HepG2 (cell line): ENCODE measurements around the gene RER1. TPM values are rescaled to one million over a fixed set of nuclear protein-coding genes. Genes with fewer than 3 reads are reported as not detected.

ENCODE experiments used
- ATAC-seq: fragments of 200-7000 bp; cut with Tn5 transposase; 3 replicates; pipeline ENCODE4 v1.9.1; 2020; ENCODE audit warnings: mild to moderate bottlenecking, moderate library complexity
- BruUV-seq: library from RNA; stranded (reverse); fragments of 400-500 nt; replicated peaks from 2 replicates; lab custom pipeline; 2021; lab: Mats Ljungman, UMichigan
- CTCF ChIA-PET: fragments of 300-600 bp; formaldehyde crosslinking; extraction: SDS; loops from one replicate; lab custom pipeline; 2021; ENCODE audit warnings: low total read pairs, inconsistent platforms, low intra/inter-chr PET ratio; lab: Yijun Ruan, JAX
- POLR2A ChIA-PET: fragments of 350-600 bp; sonication (Branson Sonifier 250); formaldehyde crosslinking; loops from one replicate; lab custom pipeline; 2020; ENCODE audit warnings: antibody characterized with exemption, inconsistent platforms; lab: Yijun Ruan, JAX
- DNase-seq: peaks from one replicate; pipeline ENCODE4 v3.0.0-alpha.2; 2015; ENCODE audit warnings: low spot score
- FAIRE-seq: peaks from 3 replicates; lab custom pipeline; 2011; peaks lifted over from hg19 to GRCh38; lab: Jason Lieb, UNC
- H2AFZ ChIP-seq: one replicate; pipeline ENCODE4 v1.6.1; 2011; ENCODE audit warnings: low read length, inconsistent platforms
- H3K27ac ChIP-seq: fragments of 300-600 bp; 3 replicates; pipeline ENCODE4 v1.8.0; 2011; ENCODE audit warnings: mixed run types, mild to moderate bottlenecking, mixed read lengths, low read length, inconsistent platforms; ENCODE audit not compliant: insufficient read depth; ENCODE audit errors: extremely low read length
- H3K27me3 ChIP-seq, 2 experiments: fragments of 200-600 bp in 1 of 2; 2 replicates in 1 of 2; 3 replicates in 1 of 2; pipeline versions ENCODE4 v1.6.0 to v1.8.0; 2011; ENCODE audit warnings: low read length in 2 of 2, mild to moderate bottlenecking in 2 of 2, moderate library complexity in 2 of 2, inconsistent platforms in 1 of 2; ENCODE audit not compliant: insufficient read depth in 2 of 2, control insufficient read depth in 1 of 2
- H3K36me3 ChIP-seq, 2 experiments: fragments of 200-600 bp in 1 of 2; replicated peaks in 1 of 2; 2 replicates in 1 of 2; 3 replicates in 1 of 2; pipeline versions ENCODE4 v1.5.1 to v1.8.0; 2011; ENCODE audit warnings: low read length in 2 of 2, inconsistent platforms in 1 of 2; ENCODE audit not compliant: insufficient read depth in 2 of 2, control insufficient read depth in 1 of 2
- H3K4me1 ChIP-seq: 2 replicates; pipeline ENCODE4 v1.5.1; 2012; ENCODE audit warnings: low read length, inconsistent platforms; ENCODE audit not compliant: insufficient read depth
- H3K4me2 ChIP-seq: 2 replicates; pipeline ENCODE4 v1.6.0; 2011; ENCODE audit warnings: low read depth, low read length, inconsistent platforms
- H3K4me3 ChIP-seq, 3 experiments: fragments of 200-600 bp in 1 of 3; sonication (generic), shearing (Covaris generic) in 1 of 3; replicated peaks in 1 of 3; 2 replicates each; pipeline ENCODE4 v1.5.1; 2011 to 2016; ENCODE audit warnings: low read length in 3 of 3, inconsistent platforms in 2 of 3, low read depth in 2 of 3, mild to moderate bottlenecking in 2 of 3, control low read depth in 1 of 3, mixed read lengths in 1 of 3; ENCODE audit not compliant: insufficient read depth in 1 of 3
- H3K79me2 ChIP-seq: one replicate; pipeline ENCODE4 v1.6.1; 2011; ENCODE audit warnings: low read length, inconsistent platforms; ENCODE audit not compliant: insufficient read depth
- H3K9ac ChIP-seq: 2 replicates; pipeline ENCODE4 v1.6.0; 2011; ENCODE audit warnings: mild to moderate bottlenecking, low read depth, low read length, inconsistent platforms; ENCODE audit not compliant: insufficient read depth
- H3K9me3 ChIP-seq: 2 replicates; pipeline ENCODE4 v1.5.1; 2012; ENCODE audit warnings: mild to moderate bottlenecking, low read length
- H4K20me1 ChIP-seq: 2 replicates; pipeline ENCODE4 v1.6.0; 2011; ENCODE audit warnings: inconsistent platforms, mild to moderate bottlenecking, low read length, moderate library complexity; ENCODE audit not compliant: insufficient read depth
- TBX3 ChIP-seq: fragments of 450-650 bp; IDR thresholded peaks from 2 replicates; pipeline ENCODE4 v1.6.1; 2017; ENCODE audit warnings: antibody characterized with exemption, mild to moderate bottlenecking, inconsistent platforms, borderline replicate concordance
- ZBTB7B ChIP-seq: sonication (generic); formaldehyde crosslinking; IDR thresholded peaks from 2 replicates; pipeline ENCODE4 v1.4.0; 2020; ENCODE audit warnings: missing genetic modification reagents
- ZNF446 ChIP-seq: sonication (generic); formaldehyde crosslinking; IDR thresholded peaks from 2 replicates; pipeline ENCODE4 v1.5.0; 2020; ENCODE audit warnings: mild to moderate bottlenecking, missing genetic modification reagents
- ZNF746 ChIP-seq: sonication (generic); formaldehyde crosslinking; IDR thresholded peaks from 2 replicates; pipeline ENCODE4 v1.8.0; 2022; ENCODE audit warnings: mild to moderate bottlenecking, missing genetic modification reagents
- WGBS: methylation state at CpG from one replicate; pipeline ENCODE4 v1.1.6; 2017; ENCODE audit warnings: low lambda C conversion rate; 5-methylcytosine and 5-hydroxymethylcytosine counted together
- in situ Hi-C: cut with HindIII; loops from 2 replicates; pipeline ENCODE4 v1.10.0; 2017; ENCODE audit warnings: low pct_unique_long_range_greater_than_20kb; ENCODE audit not compliant: extremely low pct_ligation_motif_present
- intact Hi-C: fragments of 100-400 bp; cut with micrococcal nuclease; formaldehyde crosslinking; loops from one replicate; pipeline ENCODE4 v1.10.0; 2022; ENCODE audit not compliant: unreplicated experiment
- polyA plus RNA-seq, 8 experiments: library from polyadenylated mRNA; depleted of rRNA in 3 of 8; stranded (reverse) in 7 of 8; unstranded in 1 of 8; fragments of >200 nt; fragmentation: Illumina TruSeq in 4 of 8; extraction: Trizol in 4 of 8; gene quantifications; 2 replicates each; pipeline versions ENCODE4 v1.2.1 to v1.2.3, GENCODE V29; 2011 to 2016; ENCODE audit warnings: low read depth in 4 of 8, missing spikeins in 1 of 8, mixed read lengths in 1 of 8; ENCODE audit not compliant: insufficient read depth in 1 of 8
- total RNA-seq, 5 experiments: library from RNA; depleted of rRNA; stranded (reverse); fragments of >200 nt; fragmentation: Illumina TruSeq; extraction: Trizol; gene quantifications; 2 replicates each; pipeline ENCODE4 v1.2.3, GENCODE V29; 2016; ENCODE audit warnings: low read depth in 1 of 5
- TF ChIP-seq, protein P1 (sequence below): sonication (generic); formaldehyde crosslinking; IDR thresholded peaks from 2 replicates; pipeline ENCODE4 v1.9.0; 2021; ENCODE audit warnings: missing genetic modification reagents, mild to moderate bottlenecking, borderline replicate concordance
- TF ChIP-seq, protein P2 (sequence below): IDR thresholded peaks from 2 replicates; pipeline ENCODE4 v1.6.1; 2016; ENCODE audit warnings: missing compliant biosample characterization, missing genetic modification reagents, borderline replicate concordance

The RER1 gene
- total and polyA plus RNA-seq, 2 of the 13 experiments (the other 11 are each of a cell fraction or from before 2014, with no cell fraction given): 128 to 164 TPM

DNA sequence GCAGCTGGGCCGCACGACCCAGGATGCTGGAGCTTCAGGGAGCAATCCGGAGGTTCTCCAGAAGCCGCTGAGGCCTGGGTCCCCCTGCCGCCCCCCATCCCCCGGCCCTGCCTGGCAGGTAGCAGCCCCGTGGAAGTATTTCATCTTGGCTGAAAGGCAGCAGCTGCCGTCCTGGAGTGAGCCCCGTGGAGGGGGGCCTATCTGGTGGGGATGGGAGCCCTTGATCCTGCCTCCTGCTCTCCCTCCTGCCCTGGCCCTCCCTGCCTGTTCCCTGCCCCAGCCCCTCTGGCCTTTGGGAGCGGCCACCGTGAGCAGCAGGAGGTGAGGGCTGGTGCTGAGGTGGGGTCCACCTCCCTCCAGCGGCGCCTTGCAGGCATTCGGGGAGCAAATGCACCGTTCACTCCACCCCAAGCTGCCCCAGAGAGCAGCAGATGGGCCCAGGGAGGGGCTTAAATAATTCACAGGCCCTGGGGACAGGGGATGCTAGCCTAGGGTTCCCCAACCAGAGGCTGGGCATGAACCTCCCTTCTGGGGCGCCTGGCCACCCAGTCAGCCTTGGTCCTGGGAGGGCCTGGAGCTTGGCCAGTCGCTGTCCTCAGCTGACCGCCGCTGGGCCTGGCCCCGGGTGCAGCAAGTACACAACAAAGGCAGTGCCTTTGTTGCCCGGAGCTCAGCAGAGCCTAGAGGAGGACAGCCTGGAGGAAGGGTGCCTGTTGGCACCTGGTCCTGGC is 60.7 kb downstream of the RER1 start:
- intact Hi-C loops (no loop called here), in situ Hi-C loops (no loop called here)
- no peaks in the 10 kb centered on the region for H3K36me3 ChIP-seq
- 7% methylated on average over 2 of the region's 21 CpGs for WGBS
- no peak overlapping the region; a peak in 2 of 6 replicates for H3K4me3 ChIP-seq
- DNase-seq (no peak), FAIRE-seq (no peak), ATAC-seq (no peak)
- H3K27me3 ChIP-seq: peaks cover 19 to 76% of the 10 kb centered on the region in 2 experiments; a peak in 4 of 5 replicates
- TF ChIP-seq, protein P1, sequence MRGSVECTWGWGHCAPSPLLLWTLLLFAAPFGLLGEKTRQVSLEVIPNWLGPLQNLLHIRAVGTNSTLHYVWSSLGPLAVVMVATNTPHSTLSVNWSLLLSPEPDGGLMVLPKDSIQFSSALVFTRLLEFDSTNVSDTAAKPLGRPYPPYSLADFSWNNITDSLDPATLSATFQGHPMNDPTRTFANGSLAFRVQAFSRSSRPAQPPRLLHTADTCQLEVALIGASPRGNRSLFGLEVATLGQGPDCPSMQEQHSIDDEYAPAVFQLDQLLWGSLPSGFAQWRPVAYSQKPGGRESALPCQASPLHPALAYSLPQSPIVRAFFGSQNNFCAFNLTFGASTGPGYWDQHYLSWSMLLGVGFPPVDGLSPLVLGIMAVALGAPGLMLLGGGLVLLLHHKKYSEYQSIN (CRISPR knock-in tag): no peak
- no peak for TF ChIP-seq ZBTB7B (CRISPR knock-in tag)
- TF ChIP-seq ZNF746: no peak
- TF ChIP-seq TBX3: no peak
- TF ChIP-seq, protein P2, sequence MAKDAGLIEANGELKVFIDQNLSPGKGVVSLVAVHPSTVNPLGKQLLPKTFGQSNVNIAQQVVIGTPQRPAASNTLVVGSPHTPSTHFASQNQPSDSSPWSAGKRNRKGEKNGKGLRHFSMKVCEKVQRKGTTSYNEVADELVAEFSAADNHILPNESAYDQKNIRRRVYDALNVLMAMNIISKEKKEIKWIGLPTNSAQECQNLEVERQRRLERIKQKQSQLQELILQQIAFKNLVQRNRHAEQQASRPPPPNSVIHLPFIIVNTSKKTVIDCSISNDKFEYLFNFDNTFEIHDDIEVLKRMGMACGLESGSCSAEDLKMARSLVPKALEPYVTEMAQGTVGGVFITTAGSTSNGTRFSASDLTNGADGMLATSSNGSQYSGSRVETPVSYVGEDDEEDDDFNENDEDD (CRISPR knock-in tag): no peak
- no peak for TF ChIP-seq ZNF446 (CRISPR knock-in tag)
- H3K9ac ChIP-seq: no peak overlapping the region
- H3K4me2 ChIP-seq: no peak overlapping the region; the same call in 1 of the 2 replicates
- CTCF ChIA-PET: no interaction called here
- no peaks in the 10 kb centered on the region for H3K9me3 ChIP-seq
- POLR2A ChIA-PET: interaction anchor here (0.7 kb wide), 1 partner anchor 39 kb away, joined by 3 read pairs; no protein-coding TSS in a partner anchor
- H3K79me2 ChIP-seq: no peaks in the 10 kb centered on the region
- no TSS peak for BruUV-seq
- H4K20me1 ChIP-seq: no peaks in the 10 kb centered on the region
- no peak overlapping the region for H2AFZ ChIP-seq
- H3K4me1 ChIP-seq: no peaks in the 10 kb centered on the region; the same call in 1 of the 2 replicates
- H3K27ac ChIP-seq: no peak overlapping the region
